Activated CD4-positive, alpha-beta T cell treated with anti-CD3 and anti-CD28 coated beads, Interleukin-2, Interleukin-4, amounts not matched to agents 100 ng/mL and 50 ng/mL, durations not matched to agents 16 hours and 8 hours (primary cell): ENCODE data around the gene RPS6KC1.
"Not testable (repeated sequence)": the region's sequence is repeated elsewhere in the genome, so short reads cannot be mapped to it uniquely, and the experiment has no call there.

Source experiments
- DNase-seq: peaks from one replicate; pipeline ENCODE4 v3.0.0-alpha.2; 2020; ENCODE audit warnings: low spot score

The RPS6KC1 gene

GRCh38 chr1:213051127-213051880 lies at the start of gene RPS6KC1:
RPS6KC1 (plus strand) TSS chr1:213051241; CDS start chr1:213051405, 164 bp downstream.
- DNase-seq: peak; percentile 89

GRCh38 chr1:213003256-213003655 lies 47.8 kb upstream of the RPS6KC1 start:
- DNase-seq: peak; percentile 89

- peak; percentile 60 for DNase-seq
Observed at GRCh38 chr1:213008564-213008963, 42.5 kb upstream of the RPS6KC1 start.

- DNase-seq: no peak
Observed at GRCh38 chr1:213014642-213015041, 36.4 kb upstream of the RPS6KC1 start.

GRCh38 chr1:213015099-213016050 lies 35.7 kb upstream of the RPS6KC1 start, which contains the start of gene ANGEL2:
ANGEL2 (minus strand) TSS chr1:213015867; CDS start chr1:213015671, 196 bp downstream.
- DNase-seq: peak; percentile 97

- DNase-seq: no peak
Observed at GRCh38 chr1:213017447-213018273, 33.4 kb upstream of the RPS6KC1 start.

- DNase-seq: no peak
Observed at GRCh38 chr1:213019450-213019849, 31.6 kb upstream of the RPS6KC1 start.

GRCh38 chr1:213020016-213020415 lies 31.0 kb upstream of the RPS6KC1 start:
- no peak for DNase-seq

GRCh38 chr1:213027024-213027423 lies 24.0 kb upstream of the RPS6KC1 start:
- DNase-seq: not testable (repeated sequence)

GRCh38 chr1:213032651-213033050 lies 18.4 kb upstream of the RPS6KC1 start:
- no peak for DNase-seq

GRCh38 chr1:213034713-213035112 lies 16.3 kb upstream of the RPS6KC1 start:
- no peak for DNase-seq

- DNase-seq: no peak
Observed at GRCh38 chr1:213035573-213035972, 15.5 kb upstream of the RPS6KC1 start.

- no peak for DNase-seq
Observed at GRCh38 chr1:213041443-213041842, 9.6 kb upstream of the RPS6KC1 start.

- not testable (repeated sequence) for DNase-seq
Observed at GRCh38 chr1:213045321-213046226, 5.5 kb upstream of the RPS6KC1 start.

- no peak for DNase-seq
Observed at GRCh38 chr1:213049232-213049631, 1.8 kb upstream of the RPS6KC1 start.

- no peak for DNase-seq
Observed at GRCh38 chr1:213050745-213051126, 305 bp upstream of the RPS6KC1 start.

- DNase-seq: no peak
Observed at GRCh38 chr1:213051881-213052202, 801 bp downstream of the RPS6KC1 start.

GRCh38 chr1:213053455-213053854 lies 2.4 kb downstream of the RPS6KC1 start:
- DNase-seq: no peak

- DNase-seq: no peak
Observed at GRCh38 chr1:213054142-213054541, 3.1 kb downstream of the RPS6KC1 start.

- no peak for DNase-seq
Observed at GRCh38 chr1:213054733-213055591, 3.9 kb downstream of the RPS6KC1 start.
